GM19324 (cell line): Measurements from ENCODE around the gene OR1D5.
"Not testable (repeated sequence)": the region's sequence is repeated elsewhere in the genome, so short reads cannot be mapped to it uniquely, and the experiment has no call there.

ENCODE experiments used
- ATAC-seq: cut with Tn5 transposase; IDR thresholded peaks from one replicate; pipeline ENCODE4 v1.9.1; 2021; ENCODE audit warnings: mild to moderate bottlenecking, moderate library complexity; ENCODE audit not compliant: unreplicated experiment, low FRiP score

The OR1D5 gene

GRCh38 chr17:3063507-3063906 lies at the start of gene OR1D5:
TSS of gene OR1D5 (minus strand) at chr17:3063607. CDS start at chr17:3063607, 0 bp downstream.
- ATAC-seq, result not testable (repeated sequence)

- ATAC-seq, result no peak
Observed at GRCh38 chr17:3104322-3104721, 40.9 kb upstream of the OR1D5 start, which contains the start of gene OR1D2. TSS of gene OR1D2 (minus strand) at chr17:3104422. CDS start at chr17:3092996, 11,426 bp downstream.

GRCh38 chr17:3073850-3074249 lies 10.4 kb upstream of the OR1D5 start:
- ATAC-seq, result not testable (repeated sequence)

GRCh38 chr17:3065192-3065591 lies 1.8 kb upstream of the OR1D5 start:
- ATAC-seq, result not testable (repeated sequence)

- not testable (repeated sequence) for ATAC-seq
Observed at GRCh38 chr17:3062824-3063377, 506 bp downstream of the OR1D5 start.

- not testable (repeated sequence) for ATAC-seq
Observed at GRCh38 chr17:3054868-3055267, 8.5 kb downstream of the OR1D5 start.

GRCh38 chr17:3049705-3050295 lies 13.6 kb downstream of the OR1D5 start:
- no peak for ATAC-seq

GRCh38 chr17:3048727-3049471 lies 14.5 kb downstream of the OR1D5 start:
- ATAC-seq, result peak; percentile 89

- no peak for ATAC-seq
Observed at GRCh38 chr17:3046753-3047152, 16.7 kb downstream of the OR1D5 start.

- ATAC-seq, result no peak
Observed at GRCh38 chr17:3043737-3044365, 19.6 kb downstream of the OR1D5 start.

- no peak for ATAC-seq
Observed at GRCh38 chr17:3040882-3041281, 22.5 kb downstream of the OR1D5 start.

GRCh38 chr17:3039736-3040135 lies 23.7 kb downstream of the OR1D5 start:
- no peak for ATAC-seq

- ATAC-seq, result no peak
Observed at GRCh38 chr17:3038941-3039340, 24.5 kb downstream of the OR1D5 start.

GRCh38 chr17:3037259-3037658 lies 26.1 kb downstream of the OR1D5 start:
- no peak for ATAC-seq

- no peak for ATAC-seq
Observed at GRCh38 chr17:3036800-3037199, 26.6 kb downstream of the OR1D5 start.

GRCh38 chr17:3035968-3036280 lies 27.5 kb downstream of the OR1D5 start:
- no peak for ATAC-seq

GRCh38 chr17:3035256-3035967 lies 28.0 kb downstream of the OR1D5 start:
- ATAC-seq, result no peak

GRCh38 chr17:3034578-3034920 lies 28.9 kb downstream of the OR1D5 start:
- no peak for ATAC-seq

GRCh38 chr17:3033741-3034577 lies 29.4 kb downstream of the OR1D5 start:
- no peak for ATAC-seq

- ATAC-seq, result no peak
Observed at GRCh38 chr17:3033248-3033640, 30.2 kb downstream of the OR1D5 start.
